MM.1S (cell line): ENCODE measurements around the gene FMN1.
A peak's percentile ranks its signal among the peaks of the same experiment; 100 is the strongest.

Experiments
- DNase-seq: peaks from one replicate; pipeline ENCODE4 v3.0.0-alpha.2; 2015
- H2AFZ ChIP-seq: fragments of 300-600 bp; sonication (generic); 2 replicates; pipeline ENCODE4 v1.6.0; 2016; ENCODE audit warnings: antibody characterized with exemption, low read length
- H3F3A ChIP-seq: fragments of 300-600 bp; sonication (generic); 2 replicates; pipeline ENCODE4 v1.6.1; 2016; ENCODE audit warnings: mild to moderate bottlenecking, antibody characterized with exemption, low read length, moderate library complexity, mixed read lengths; ENCODE audit not compliant: insufficient read depth
- H3K27ac ChIP-seq: fragments of 300-600 bp; sonication (generic); 2 replicates; pipeline ENCODE4 v1.5.1; 2016; ENCODE audit warnings: mild to moderate bottlenecking, low read length
- H3K27me3 ChIP-seq: fragments of 300-600 bp; sonication (generic); replicated peaks from 2 replicates; pipeline ENCODE4 v1.6.0; 2016; ENCODE audit warnings: low read length; ENCODE audit not compliant: insufficient read depth
- H3K36me3 ChIP-seq: fragments of 300-600 bp; sonication (generic); replicated peaks from 2 replicates; pipeline ENCODE4 v1.6.1; 2016; ENCODE audit warnings: mild to moderate bottlenecking, low read length, mixed read lengths; ENCODE audit not compliant: insufficient read depth
- H3K4me1 ChIP-seq: fragments of 300-600 bp; sonication (generic); 2 replicates; pipeline ENCODE4 v1.6.1; 2016; ENCODE audit warnings: low read length, mixed read lengths
- H3K4me2 ChIP-seq: fragments of 300-600 bp; sonication (generic); 2 replicates; pipeline ENCODE4 v1.6.0; 2016; ENCODE audit warnings: low read depth, low read length
- H3K4me3 ChIP-seq: fragments of 300-600 bp; sonication (generic); 2 replicates; pipeline ENCODE4 v1.5.1; 2016; ENCODE audit warnings: low read length, mixed read lengths
- H3K79me2 ChIP-seq: fragments of 300-600 bp; sonication (generic); 2 replicates; pipeline ENCODE4 v1.6.1; 2016; ENCODE audit warnings: mixed run types, low read length, mixed read lengths
- H3K9ac ChIP-seq: fragments of 300-600 bp; sonication (generic); 2 replicates; pipeline ENCODE4 v1.6.1; 2016; ENCODE audit warnings: low read length, mixed read lengths
- H3K9me2 ChIP-seq: fragments of 300-600 bp; sonication (generic); replicated peaks from 2 replicates; pipeline ENCODE4 v1.6.1; 2016; ENCODE audit warnings: mild to moderate bottlenecking, low read length, mixed read lengths; ENCODE audit not compliant: insufficient read depth
- H3K9me3 ChIP-seq: fragments of 300-600 bp; sonication (generic); replicated peaks from 2 replicates; pipeline ENCODE4 v1.6.1; 2016; ENCODE audit warnings: mild to moderate bottlenecking, low read length, mixed read lengths; ENCODE audit not compliant: insufficient read depth
- H4K20me1 ChIP-seq: fragments of 300-600 bp; sonication (generic); 2 replicates; pipeline ENCODE4 v1.6.1; 2016; ENCODE audit warnings: mild to moderate bottlenecking, low read length, moderate library complexity, mixed read lengths; ENCODE audit not compliant: insufficient read depth
- CTCF ChIP-seq: fragments of 300-600 bp; sonication (generic); IDR thresholded peaks from 2 replicates; pipeline ENCODE4 v1.5.1; 2016; ENCODE audit warnings: antibody characterized with exemption, low read length, mixed read lengths
- EZH2 ChIP-seq: fragments of 300-600 bp; sonication (generic); optimal IDR thresholded peaks from 2 replicates; pipeline ENCODE3; 2017; ENCODE audit warnings: low read depth, mild to moderate bottlenecking, antibody characterized with exemption, low read length, mixed read lengths
- EZH2phosphoT487 ChIP-seq: fragments of 300-600 bp; sonication (generic); IDR thresholded peaks from 2 replicates; pipeline ENCODE4 v1.6.1; 2018; ENCODE audit warnings: antibody characterized with exemption, low read length

FMN1 gene

GRCh38 chr15:33027306-33028035 is 167.0 kb downstream of the FMN1 start:
- no peak overlapping the region for H3K27ac ChIP-seq
- H3K27me3 ChIP-seq: no peaks in the 10 kb centered on the region
- no peak for TF ChIP-seq EZH2phosphoT487
- TF ChIP-seq EZH2: no peak
- no peak for DNase-seq
- no peak overlapping the region for H3K4me2 ChIP-seq
- H3K9me2 ChIP-seq: no peaks in the 10 kb centered on the region
- peaks cover 28% of the 10 kb centered on the region for H3K4me1 ChIP-seq
- H3K36me3 ChIP-seq: no peaks in the 10 kb centered on the region
- H4K20me1 ChIP-seq: no peaks in the 10 kb centered on the region
- no peaks in the 10 kb centered on the region for H3F3A ChIP-seq
- H3K9me3 ChIP-seq: no peaks in the 10 kb centered on the region
- 0 out of 2 replicates have a peak, but pooled peaks cover 6% of the 10 kb centered on the region for H3K79me2 ChIP-seq
- no peak overlapping the region for H2AFZ ChIP-seq
- H3K4me3 ChIP-seq: no peak overlapping the region
- no peak overlapping the region for H3K9ac ChIP-seq

- no peaks in the 10 kb centered on the region for H3K36me3 ChIP-seq
- no peak overlapping the region for H3K27ac ChIP-seq
- H3F3A ChIP-seq: no peaks in the 10 kb centered on the region
- no peaks in the 10 kb centered on the region for H3K9me3 ChIP-seq
- no peak for TF ChIP-seq EZH2
- no peak for TF ChIP-seq CTCF
- TF ChIP-seq EZH2phosphoT487: no peak
- no peaks in the 10 kb centered on the region for H3K27me3 ChIP-seq
- H3K9ac ChIP-seq: no peak overlapping the region
- 0 out of 2 replicates have a peak, but pooled peaks cover 6% of the 10 kb centered on the region for H3K79me2 ChIP-seq
- H3K4me1 ChIP-seq: peaks cover 32% of the 10 kb centered on the region
- no peak overlapping the region for H3K4me3 ChIP-seq
- no peak overlapping the region for H2AFZ ChIP-seq
- H3K9me2 ChIP-seq: no peaks in the 10 kb centered on the region
- DNase-seq: no peak
- no peak overlapping the region for H3K4me2 ChIP-seq
- H4K20me1 ChIP-seq: no peaks in the 10 kb centered on the region
These were observed 167.9 kb downstream of the FMN1 start for GRCh38 chr15:33026614-33027013.

- Histone ChIP-seq H3K27me3 (no peaks in the 10 kb centered on the region), H3K4me3 (no peak overlapping the region), H3K27ac (peak overlapping the region; percentile 21; the same call in 1 of the 2 replicates), H4K20me1 (no peaks in the 10 kb centered on the region), H3K9me3 (no peaks in the 10 kb centered on the region), H3K9me2 (no peaks in the 10 kb centered on the region), H3F3A (no peaks in the 10 kb centered on the region), H3K9ac (0 out of 2 replicates have a peak overlapping the region, but pooled peaks have one; percentile 9), H3K36me3 (no peaks in the 10 kb centered on the region), H3K79me2 (0 out of 2 replicates have a peak, but pooled peaks cover 6% of the 10 kb centered on the region), H3K4me1 (peaks cover 17% of the 10 kb centered on the region), H2AFZ (0 out of 2 replicates have a peak overlapping the region, but pooled peaks have one; percentile 36), H3K4me2 (peak overlapping the region; percentile 22; the same call in 1 of the 2 replicates)
- TF ChIP-seq EZH2 (no peak), EZH2phosphoT487 (no peak), CTCF (no peak)
- DNase-seq: no peak
These were observed 171.9 kb downstream of the FMN1 start for GRCh38 chr15:33022629-33023028.
